Measurements from ENCODE around the gene RNF138. TPM values are rescaled to one million over a fixed set of nuclear protein-coding genes. Genes with fewer than 3 reads are reported as not detected.
A peak's percentile ranks its signal among the peaks of the same experiment; 100 is the strongest.

The RNF138 gene
- total and polyA plus RNA-seq, 11 donors, result 2.9 to 16.1 (median 9.0) TPM

GRCh38 chr18:32049393-32050171 is 42.1 kb upstream of the RNF138 start:
- intact Hi-C loops (cut with DNase I), result loop anchor here in 1 of 10 donors (2.0 kb wide), 1 partner anchor 35 kb away; no protein-coding TSS in a partner anchor
- WGBS, 4 donors, result 75 to 80% (median 76%) methylated on average over 3 of the region's 3 CpGs
- H3K4me3 ChIP-seq, result no peak overlapping the region
- H3K36me3 ChIP-seq, result peaks cover 0 to 22% (median 3%) of the 10 kb centered on the region in 9 donors
- peak overlapping the region in 8 of 12 donors; percentile 17 to 92 (median 60) for H3K27ac ChIP-seq
- H3K9me3 ChIP-seq, result no peaks in the 10 kb centered on the region
- H3K4me1 ChIP-seq, result peaks cover 0 to 35% (median 11%) of the 10 kb centered on the region in 12 donors
- TF ChIP-seq POLR2A (IDR thresholded peaks at IDR 0.05), result no peak
- TF ChIP-seq, protein P1, sequence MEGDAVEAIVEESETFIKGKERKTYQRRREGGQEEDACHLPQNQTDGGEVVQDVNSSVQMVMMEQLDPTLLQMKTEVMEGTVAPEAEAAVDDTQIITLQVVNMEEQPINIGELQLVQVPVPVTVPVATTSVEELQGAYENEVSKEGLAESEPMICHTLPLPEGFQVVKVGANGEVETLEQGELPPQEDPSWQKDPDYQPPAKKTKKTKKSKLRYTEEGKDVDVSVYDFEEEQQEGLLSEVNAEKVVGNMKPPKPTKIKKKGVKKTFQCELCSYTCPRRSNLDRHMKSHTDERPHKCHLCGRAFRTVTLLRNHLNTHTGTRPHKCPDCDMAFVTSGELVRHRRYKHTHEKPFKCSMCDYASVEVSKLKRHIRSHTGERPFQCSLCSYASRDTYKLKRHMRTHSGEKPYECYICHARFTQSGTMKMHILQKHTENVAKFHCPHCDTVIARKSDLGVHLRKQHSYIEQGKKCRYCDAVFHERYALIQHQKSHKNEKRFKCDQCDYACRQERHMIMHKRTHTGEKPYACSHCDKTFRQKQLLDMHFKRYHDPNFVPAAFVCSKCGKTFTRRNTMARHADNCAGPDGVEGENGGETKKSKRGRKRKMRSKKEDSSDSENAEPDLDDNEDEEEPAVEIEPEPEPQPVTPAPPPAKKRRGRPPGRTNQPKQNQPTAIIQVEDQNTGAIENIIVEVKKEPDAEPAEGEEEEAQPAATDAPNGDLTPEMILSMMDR (IDR thresholded peaks at IDR 0.05), result no peak
- peak in 3 of 4 donors; percentile 48 to 65 (median 64) for ATAC-seq
- DNase-seq, result peak; percentile 32 to 76 (median 45)
- no peaks in the 10 kb centered on the region for H3K27me3 ChIP-seq

GRCh38 chr18:32056613-32057358 is 34.9 kb upstream of the RNF138 start:
- H3K27ac ChIP-seq, result no peak overlapping the region
- no peak for DNase-seq
- TF ChIP-seq, protein P1 (IDR thresholded peaks at IDR 0.05), result no peak
- no peak overlapping the region for H3K4me3 ChIP-seq
- ATAC-seq, result no peak
- WGBS, 4 donors, result 76 to 81% (median 80%) methylated on average over 3 of the region's 3 CpGs
- no peaks in the 10 kb centered on the region for H3K9me3 ChIP-seq
- intact Hi-C loops (cut with DNase I), result no loop called here
- no peaks in the 10 kb centered on the region for H3K4me1 ChIP-seq
- no peaks in the 10 kb centered on the region for H3K36me3 ChIP-seq
- H3K27me3 ChIP-seq, result no peaks in the 10 kb centered on the region

DNA sequence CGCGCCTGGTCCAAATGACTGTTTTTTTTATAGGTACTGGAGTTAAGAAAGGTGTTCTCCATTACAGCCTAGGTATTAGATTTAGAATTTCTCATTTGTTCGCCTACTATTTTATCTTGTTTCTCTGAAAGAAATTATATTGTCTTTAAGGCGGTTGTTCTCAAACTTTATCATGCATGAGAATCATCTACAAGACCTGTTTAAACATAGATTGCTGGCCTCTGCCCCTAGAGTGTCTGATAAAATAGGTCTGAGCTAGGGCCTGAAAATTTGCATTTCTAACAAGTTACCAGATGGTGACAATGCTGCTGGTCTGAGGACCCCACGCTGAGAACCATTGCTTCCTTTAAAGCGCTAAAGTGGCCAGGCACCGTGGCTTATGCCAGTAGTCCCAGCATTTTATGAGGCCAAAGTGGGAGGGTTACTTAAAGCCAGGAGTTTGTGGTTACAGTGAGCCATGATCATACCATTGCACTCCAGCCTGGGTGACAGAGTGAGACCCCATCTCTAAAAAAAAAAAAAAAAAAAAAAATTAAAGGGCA is 34.0 kb upstream of the RNF138 start:
- H3K36me3 ChIP-seq, result no peaks in the 10 kb centered on the region
- H3K27ac ChIP-seq, result no peak overlapping the region
- H3K4me3 ChIP-seq, result no peak overlapping the region
- no peak for ATAC-seq
- no peaks in the 10 kb centered on the region for H3K27me3 ChIP-seq
- no peaks in the 10 kb centered on the region for H3K4me1 ChIP-seq
- no peak for DNase-seq
- no peaks in the 10 kb centered on the region for H3K9me3 ChIP-seq
- TF ChIP-seq, protein P1 (IDR thresholded peaks at IDR 0.05), result no peak
- no peak for TF ChIP-seq POLR2A (IDR thresholded peaks at IDR 0.05)
- 82 to 84% (median 83%) methylated on average over 7 of the region's 7 CpGs for WGBS, 4 donors
- intact Hi-C loops (cut with DNase I), result no loop called here

DNA sequence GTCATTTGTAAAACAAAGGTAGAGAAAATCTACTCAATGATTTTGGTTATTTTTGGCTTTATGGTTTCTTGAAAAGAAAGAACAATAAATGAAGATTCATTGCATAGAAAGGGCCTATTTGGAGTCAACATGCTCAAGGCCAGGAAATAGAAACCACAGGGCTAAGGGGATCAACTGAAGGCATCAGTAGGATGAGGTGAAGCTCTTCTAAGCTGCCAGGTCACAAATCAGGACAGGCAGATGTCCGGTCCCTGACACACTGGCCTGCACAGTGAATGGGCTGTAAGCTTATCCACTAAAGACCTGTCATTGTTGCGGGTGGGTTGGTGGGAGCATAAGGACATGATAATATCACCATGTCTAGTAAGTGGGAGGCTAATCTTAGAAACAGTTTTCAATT is 31.6 kb upstream of the RNF138 start:
- no peaks in the 10 kb centered on the region for H3K27me3 ChIP-seq
- intact Hi-C loops (cut with DNase I), result no loop called here
- TF ChIP-seq, protein P1 (IDR thresholded peaks at IDR 0.05), result no peak
- no peak for TF ChIP-seq POLR2A (IDR thresholded peaks at IDR 0.05)
- DNase-seq, result no peak
- no peaks in the 10 kb centered on the region for H3K4me1 ChIP-seq
- no peaks in the 10 kb centered on the region for H3K9me3 ChIP-seq
- no peak overlapping the region for H3K4me3 ChIP-seq
- H3K27ac ChIP-seq, result no peak overlapping the region
- 83 to 94% (median 92%) methylated on average over 2 of the region's 2 CpGs for WGBS, 4 donors
- peaks cover 0 to 3% (median 0%) of the 10 kb centered on the region in 9 donors for H3K36me3 ChIP-seq
- no peak for ATAC-seq

Measured in heart left ventricle (tissue), 16 donors.